Fibroblast of mammary gland (primary cell): ENCODE results near the gene FANCC.
A peak's percentile ranks its signal among the peaks of the same experiment; 100 is the strongest.

Experiments
- DNase-seq: peaks from one replicate; pipeline ENCODE4 v3.0.0-alpha.2; 2010; ENCODE audit warnings: low read depth
- H3K4me3 ChIP-seq: 2 replicates; pipeline ENCODE4 v1.5.1; 2011; ENCODE audit warnings: low read depth, mild to moderate bottlenecking, low read length, moderate library complexity; ENCODE audit not compliant: control insufficient read depth
- CTCF ChIP-seq: conservative IDR thresholded peaks from 2 replicates; pipeline ENCODE4 v1.5.1; 2011; ENCODE audit warnings: low read depth, low read length, inconsistent platforms; ENCODE audit not compliant: control insufficient read depth, insufficient read depth

The FANCC gene

DNA sequence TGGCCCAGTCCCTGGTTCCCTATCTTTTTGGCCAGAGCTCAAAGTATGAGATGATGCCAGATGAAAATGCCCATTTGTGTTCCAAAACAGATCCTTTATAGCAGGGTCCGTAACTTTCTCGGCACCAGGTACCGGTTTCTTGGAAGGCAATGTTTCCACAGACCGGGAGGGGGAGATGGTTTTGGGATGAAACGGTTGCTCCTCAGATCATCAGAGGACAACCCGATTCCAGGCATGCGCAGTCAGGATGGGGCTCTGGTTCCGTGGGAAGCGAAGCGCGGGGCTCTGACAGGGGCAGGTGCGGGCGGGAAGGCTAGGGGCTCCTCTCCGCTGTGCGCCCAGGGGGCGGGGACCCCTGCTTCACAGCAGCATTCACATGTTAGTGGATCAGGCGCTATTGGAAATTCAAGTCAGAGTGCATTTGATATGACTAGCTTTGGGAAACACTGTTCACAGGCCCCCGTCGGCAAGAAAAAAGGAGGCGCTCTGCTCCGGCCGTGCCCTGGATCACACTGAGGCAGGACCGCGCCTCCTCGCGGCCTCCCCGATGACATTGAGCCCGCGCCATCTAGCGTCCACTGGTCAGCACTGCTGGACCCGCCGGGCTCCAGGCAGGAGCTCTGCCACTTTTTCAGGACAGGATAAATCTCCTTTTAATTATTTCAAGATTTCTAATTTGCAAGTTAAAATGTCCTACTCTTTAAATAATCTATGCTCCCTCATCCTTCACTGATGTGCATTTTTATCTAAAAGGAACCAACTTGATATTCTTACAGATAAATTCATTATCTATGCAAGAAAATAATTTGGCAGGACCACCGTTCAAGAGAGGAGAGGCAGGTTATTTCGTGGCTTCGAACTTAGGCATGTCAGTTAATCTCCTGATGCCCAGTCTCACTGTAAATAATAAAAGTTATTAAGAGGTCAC, 190.0 kb downstream of the FANCC start:
- TF ChIP-seq CTCF: peak; percentile 91
- DNase-seq: peak; percentile 72
- peak overlapping the region; percentile 49 for H3K4me3 ChIP-seq

- no peak overlapping the region for H3K4me3 ChIP-seq
- TF ChIP-seq CTCF: no peak
- no peak for DNase-seq
Measured at GRCh38 chr9:95126739-95127138, 190.8 kb downstream of the FANCC start.

- DNase-seq: no peak
- no peak for TF ChIP-seq CTCF
- H3K4me3 ChIP-seq: no peak overlapping the region
Measured at GRCh38 chr9:95125652-95126051, 191.9 kb downstream of the FANCC start.

DNA sequence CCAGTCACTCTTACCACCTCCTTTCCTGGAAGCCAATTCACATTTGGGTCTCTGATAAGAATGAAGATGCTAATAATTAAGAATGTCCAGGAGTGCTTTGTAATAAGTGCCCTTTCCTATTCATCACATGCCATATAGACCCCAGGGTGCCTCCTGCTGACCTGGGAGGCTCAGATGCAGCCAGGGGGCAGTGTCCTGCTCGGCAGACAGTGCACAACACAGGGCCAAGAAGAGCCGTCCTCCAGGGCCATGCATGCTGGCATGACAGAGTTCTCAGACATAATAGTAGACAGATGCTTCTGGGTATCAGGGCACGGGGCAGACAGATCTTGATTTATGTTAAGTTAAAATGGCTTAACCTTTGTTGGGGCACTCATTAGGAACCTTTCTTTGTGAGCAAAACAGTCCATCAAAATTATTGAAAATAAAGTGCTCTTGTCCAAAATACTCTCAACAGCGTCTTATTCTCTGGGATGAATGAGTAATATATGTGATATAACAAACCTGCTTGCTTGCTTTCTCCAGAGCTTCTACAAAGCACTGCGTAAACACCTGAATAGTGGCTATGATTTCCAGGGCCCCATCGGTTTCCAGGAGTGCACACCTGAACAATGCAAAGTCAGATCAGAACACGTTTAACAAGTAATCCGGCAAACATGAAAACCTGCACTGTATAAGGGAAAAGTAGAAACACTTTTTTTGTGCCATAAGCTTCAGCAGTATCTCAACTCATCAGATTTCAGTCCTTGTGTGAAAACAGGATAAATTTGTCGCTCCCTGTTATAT, 192.7 kb downstream of the FANCC start:
- H3K4me3 ChIP-seq: no peak overlapping the region
- TF ChIP-seq CTCF: peak; percentile 16
- DNase-seq: no peak

DNA sequence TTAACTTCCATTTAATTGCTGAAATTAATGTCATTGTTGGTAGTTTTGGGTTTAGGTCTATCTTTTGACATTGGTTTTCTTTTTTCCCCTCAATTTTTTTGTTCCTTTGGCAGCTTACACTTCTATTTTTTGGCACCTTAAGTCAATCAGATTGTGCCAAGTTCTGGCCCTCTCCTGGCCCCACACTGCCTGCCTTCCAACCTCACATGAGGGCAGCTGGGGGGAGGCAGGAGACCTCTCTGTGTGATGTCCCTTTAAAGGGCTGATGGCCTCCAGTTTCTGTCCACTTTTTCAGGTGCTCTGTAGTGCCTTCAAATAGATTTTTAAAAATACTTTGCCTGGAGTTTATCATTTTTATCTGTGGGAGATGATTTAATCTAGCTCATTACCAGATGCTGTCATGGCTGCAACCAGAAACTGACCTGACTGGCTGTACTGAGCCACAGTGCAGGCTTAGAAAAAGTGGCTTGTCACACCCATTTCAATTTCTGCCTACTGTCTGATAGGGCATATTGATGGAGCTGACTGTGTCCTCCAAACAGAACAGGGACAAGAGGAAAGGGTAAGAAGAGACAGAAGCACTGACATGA, 196.6 kb downstream of the FANCC start:
- no peak overlapping the region for H3K4me3 ChIP-seq
- TF ChIP-seq CTCF: no peak
- DNase-seq: no peak

- H3K4me3 ChIP-seq: no peak overlapping the region
- no peak for TF ChIP-seq CTCF
- DNase-seq: no peak
Measured at GRCh38 chr9:95118596-95118995, 198.9 kb downstream of the FANCC start.
